Activated B cell treated with CpG ODN at 0.5 μM for 24 hours (primary cell): ENCODE results near the gene GOLGA1. TPM values are rescaled to one million over a fixed set of nuclear protein-coding genes. Genes with fewer than 3 reads are reported as not detected.

Source experiments
- ATAC-seq: fragments of 200-7000 bp; cut with Tn5 transposase; one replicate; pipeline ENCODE4 v1.10.0; 2021; ENCODE audit warnings: low read depth, mild to moderate bottlenecking, moderate library complexity
- CTCF ChIA-PET: fragments of 350-600 bp; sonication (Branson Sonifier 250); formaldehyde crosslinking; loops from one replicate; lab custom pipeline; 2021; ENCODE audit warnings: antibody characterized with exemption; lab: Charles Lee
- POLR2A ChIA-PET: fragments of 350-600 bp; sonication (Branson Sonifier 250); formaldehyde crosslinking; loops from one replicate; lab custom pipeline; 2021; ENCODE audit warnings: antibody characterized with exemption; lab: Charles Lee
- DNase-seq: peaks from one replicate; pipeline ENCODE4 v3.0.0; 2022
- H3K27ac Mint-ChIP-seq: one replicate; pipeline ENCODE4 v1.8.0; 2020; ENCODE audit warnings: mixed read lengths
- H3K27me3 Mint-ChIP-seq: one replicate; pipeline ENCODE4 v1.8.0; 2021; ENCODE audit warnings: mixed read lengths
- H3K36me3 Mint-ChIP-seq: one replicate; pipeline ENCODE4 v1.8.0; 2021; ENCODE audit warnings: low read depth, mixed read lengths
- H3K4me1 Mint-ChIP-seq: one replicate; pipeline ENCODE4 v1.8.0; 2021; ENCODE audit warnings: mixed read lengths
- H3K4me3 Mint-ChIP-seq: one replicate; pipeline ENCODE4 v1.8.0; 2020; ENCODE audit warnings: mild to moderate bottlenecking, mixed read lengths
- H3K9me3 Mint-ChIP-seq: one replicate; pipeline ENCODE4 v1.8.0; 2020; ENCODE audit warnings: mixed read lengths
- CTCF ChIP-seq: fragments of 200-600 bp; IDR thresholded peaks from one replicate; pipeline ENCODE4 v1.8.0; 2022; ENCODE audit warnings: antibody characterized with exemption, mild to moderate bottlenecking
- intact Hi-C: fragments of 100-400 bp; cut with micrococcal nuclease; formaldehyde crosslinking; loops from one replicate; pipeline ENCODE4 v1.15.1; 2024
- total RNA-seq: library from RNA; stranded (reverse); gene quantifications from 2 replicates; pipeline ENCODE4 v1.2.3, GENCODE V29; 2022

Gene GOLGA1
- total RNA-seq, 1 donor from 2014 or later: 14.0 TPM

- POLR2A ChIA-PET: no interaction called here
- DNase-seq (no peak), ATAC-seq (no peak)
- H3K27me3 Mint-ChIP-seq: no peaks in the 10 kb centered on the region
- TF ChIP-seq CTCF: no peak
- intact Hi-C loops: no loop called here
- peaks cover 55% of the 10 kb centered on the region for H3K36me3 Mint-ChIP-seq
- H3K27ac Mint-ChIP-seq: no peak overlapping the region
- no peaks in the 10 kb centered on the region for H3K9me3 Mint-ChIP-seq
- CTCF ChIA-PET: no interaction called here
- no peak overlapping the region for H3K4me3 Mint-ChIP-seq
- H3K4me1 Mint-ChIP-seq: no peaks in the 10 kb centered on the region
Measured at GRCh38 chr9:124914753-124915405, 26.0 kb downstream of the GOLGA1 start.

GRCh38 chr9:124913378-124913777, 27.5 kb downstream of the GOLGA1 start:
- ATAC-seq (no peak), DNase-seq (no peak)
- H3K4me3 Mint-ChIP-seq: no peak overlapping the region
- H3K27me3 Mint-ChIP-seq: no peaks in the 10 kb centered on the region
- H3K27ac Mint-ChIP-seq: no peak overlapping the region
- peaks cover 47% of the 10 kb centered on the region for H3K36me3 Mint-ChIP-seq
- no peaks in the 10 kb centered on the region for H3K9me3 Mint-ChIP-seq
- TF ChIP-seq CTCF: no peak
- no peaks in the 10 kb centered on the region for H3K4me1 Mint-ChIP-seq
- ChIA-PET POLR2A (no interaction called here), CTCF (no interaction called here)
- intact Hi-C loops: no loop called here

GRCh38 chr9:124911766-124912165, 29.1 kb downstream of the GOLGA1 start:
- intact Hi-C loops: no loop called here
- no peak overlapping the region for H3K27ac Mint-ChIP-seq
- H3K4me3 Mint-ChIP-seq: no peak overlapping the region
- H3K36me3 Mint-ChIP-seq: peaks cover 52% of the 10 kb centered on the region
- no peaks in the 10 kb centered on the region for H3K9me3 Mint-ChIP-seq
- H3K4me1 Mint-ChIP-seq: no peaks in the 10 kb centered on the region
- no peaks in the 10 kb centered on the region for H3K27me3 Mint-ChIP-seq
- TF ChIP-seq CTCF: no peak
- no peak for ATAC-seq
- CTCF ChIA-PET: interaction anchor here (0.6 kb wide), 1 partner anchor 1770 kb away, joined by 3 read pairs; no protein-coding TSS in a partner anchor
- no peak for DNase-seq
- POLR2A ChIA-PET: no interaction called here

GRCh38 chr9:124908098-124908497, 32.8 kb downstream of the GOLGA1 start:
- H3K27ac Mint-ChIP-seq: no peak overlapping the region
- H3K4me3 Mint-ChIP-seq: no peak overlapping the region
- no peaks in the 10 kb centered on the region for H3K9me3 Mint-ChIP-seq
- no peaks in the 10 kb centered on the region for H3K27me3 Mint-ChIP-seq
- intact Hi-C loops: no loop called here
- no peak for ATAC-seq
- ChIA-PET CTCF (no interaction called here), POLR2A (no interaction called here)
- H3K4me1 Mint-ChIP-seq: no peaks in the 10 kb centered on the region
- no peak for DNase-seq
- peaks cover 51% of the 10 kb centered on the region for H3K36me3 Mint-ChIP-seq
- TF ChIP-seq CTCF: no peak

GRCh38 chr9:124906966-124907365, 33.9 kb downstream of the GOLGA1 start:
- Mint-ChIP-seq H3K27ac (no peak overlapping the region), H3K4me1 (no peaks in the 10 kb centered on the region), H3K27me3 (no peaks in the 10 kb centered on the region), H3K4me3 (no peak overlapping the region), H3K9me3 (no peaks in the 10 kb centered on the region), H3K36me3 (peaks cover 48% of the 10 kb centered on the region)
- no peak for DNase-seq
- CTCF ChIA-PET: no interaction called here
- POLR2A ChIA-PET: no interaction called here
- ATAC-seq: no peak
- intact Hi-C loops: no loop called here
- TF ChIP-seq CTCF: no peak
